Head of caudate nucleus (tissue), 42 donors: ENCODE results near the gene ILDR1.
"Not testable (repeated sequence)": the region's sequence is repeated elsewhere in the genome, so short reads cannot be mapped to it uniquely, and the experiment has no call there.

Source experiments
- DNase-seq, 42 donors: peaks; one replicate each; pipeline versions ENCODE4 v3.0.0 to v3.0.0-alpha.2; 2020 to 2021; ENCODE audit warnings: mixed read lengths in 7 of 42
- intact Hi-C: fragments of 100-400 bp; cut with DNase I; formaldehyde crosslinking; loops from one replicate; pipeline ENCODE4 v1.15.0; 2022

ILDR1 gene

DNA sequence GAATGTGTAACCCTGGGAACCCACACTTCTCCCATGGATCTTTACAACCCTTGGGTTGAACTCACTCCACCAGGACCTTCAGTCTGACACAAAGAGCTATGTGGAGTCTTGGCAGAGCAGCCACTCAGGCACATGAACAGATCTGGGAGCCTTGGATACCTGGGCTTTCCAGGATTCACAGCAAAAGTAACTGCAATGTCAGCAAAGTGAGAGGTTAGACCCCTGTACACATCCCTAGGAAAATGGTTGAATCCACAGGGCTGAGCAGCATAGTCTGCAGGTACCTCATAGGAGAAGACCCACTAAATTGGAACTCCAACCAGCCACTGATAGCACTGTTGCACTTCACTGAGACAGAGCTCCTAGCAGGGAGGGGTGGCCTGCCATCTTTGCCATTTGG lies 59.6 kb downstream of the ILDR1 start:
- no peak for DNase-seq
- intact Hi-C loops: no loop called here

DNA sequence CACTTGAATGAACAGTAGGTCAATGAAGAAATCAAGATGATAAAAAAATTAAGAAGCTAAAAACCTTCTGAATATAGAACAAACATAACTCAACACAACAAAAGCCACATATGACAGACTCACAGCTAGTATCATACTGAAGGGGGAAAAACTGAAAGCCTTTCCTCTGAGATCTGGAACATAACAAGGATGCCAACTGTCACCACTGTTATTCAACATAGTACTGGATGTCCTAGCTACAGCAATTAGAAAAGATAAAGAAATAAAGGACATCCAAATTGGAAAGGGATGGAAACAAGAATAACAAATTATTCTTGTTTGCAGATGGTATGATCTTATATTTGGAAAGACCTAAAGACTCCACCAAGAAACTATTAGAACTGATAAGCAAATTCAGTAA lies 60.8 kb downstream of the ILDR1 start:
- DNase-seq: no peak
- intact Hi-C loops: no loop called here

DNA sequence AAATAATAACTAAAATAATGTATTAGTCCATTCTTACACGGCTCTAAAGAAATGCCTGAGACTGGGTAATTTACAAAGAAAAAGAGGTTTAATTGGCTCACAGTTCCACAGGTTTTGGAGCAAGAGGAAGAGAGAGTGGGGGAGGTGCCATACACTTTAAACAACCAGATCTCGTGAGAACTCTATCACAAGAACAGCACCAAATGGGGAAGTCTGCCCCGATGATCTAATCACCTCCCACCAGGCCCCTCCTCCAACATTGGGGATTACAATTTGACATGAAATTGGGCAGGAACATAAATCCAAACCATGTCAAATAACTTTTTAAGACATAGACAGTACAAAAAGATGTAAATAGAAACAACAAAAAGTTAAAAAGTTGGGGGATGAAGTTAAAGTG lies 63.2 kb downstream of the ILDR1 start:
- intact Hi-C loops: no loop called here
- DNase-seq: no peak

DNA sequence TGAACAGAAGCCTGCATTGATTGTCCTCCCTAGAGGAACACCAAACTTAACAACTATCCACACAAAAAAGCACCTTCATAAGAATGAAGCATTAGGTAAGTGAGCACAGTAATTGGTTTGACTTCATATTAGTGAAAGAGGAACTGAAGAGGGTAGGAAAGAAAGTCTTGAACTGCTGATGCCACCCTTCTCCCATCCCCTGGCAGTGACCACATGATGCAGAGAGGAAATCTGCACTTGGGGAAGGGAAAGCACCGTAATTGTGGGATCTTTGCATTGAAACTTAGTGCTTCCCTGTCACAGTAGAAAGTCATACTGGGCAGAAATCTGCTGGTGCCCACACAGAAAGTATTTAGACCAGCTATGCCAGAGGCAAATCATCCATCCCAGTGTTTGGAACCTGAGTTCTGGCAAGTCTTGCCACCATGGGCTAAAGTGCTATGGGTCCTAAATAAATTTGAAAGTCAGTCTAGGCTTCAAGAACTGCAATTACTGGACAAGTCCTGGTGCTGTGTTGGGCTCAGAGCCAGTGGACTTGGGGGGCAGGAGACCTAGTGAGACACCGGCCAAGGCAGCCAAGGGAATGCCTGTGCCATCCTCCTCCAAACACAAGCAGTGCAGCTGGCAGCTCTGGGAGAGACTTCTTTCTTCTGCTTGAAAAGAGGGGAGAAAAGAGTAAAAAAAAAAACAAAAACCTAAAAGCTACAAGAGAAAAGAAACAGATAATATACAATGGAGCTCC lies 64.2 kb downstream of the ILDR1 start:
- intact Hi-C loops: no loop called here

DNA sequence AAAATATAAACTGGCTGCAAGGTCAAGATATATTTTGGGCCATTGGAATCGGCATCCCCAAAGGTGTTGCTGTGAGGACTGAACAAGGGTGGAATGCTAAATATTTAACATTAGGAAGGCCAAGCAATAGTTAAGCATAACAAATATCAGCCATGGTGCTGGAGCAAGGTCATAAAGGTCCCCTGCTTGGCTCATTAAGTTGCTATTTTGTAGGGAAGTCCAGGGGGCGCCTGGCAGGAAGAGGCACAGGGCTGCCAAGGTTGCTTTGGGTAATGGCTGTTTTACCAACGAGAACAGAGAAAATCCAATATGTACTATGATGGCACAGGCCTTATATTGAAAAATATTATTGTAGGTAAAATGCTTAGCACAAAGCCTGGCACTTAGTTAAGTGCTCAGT lies 65.7 kb downstream of the ILDR1 start:
- intact Hi-C loops: no loop called here
- DNase-seq: no peak

More for the DNA sequence above, 64.2 kb downstream of the ILDR1 start:
- peak in 18 of 42 donors; percentile 3 to 49 (median 18) for DNase-seq

DNA sequence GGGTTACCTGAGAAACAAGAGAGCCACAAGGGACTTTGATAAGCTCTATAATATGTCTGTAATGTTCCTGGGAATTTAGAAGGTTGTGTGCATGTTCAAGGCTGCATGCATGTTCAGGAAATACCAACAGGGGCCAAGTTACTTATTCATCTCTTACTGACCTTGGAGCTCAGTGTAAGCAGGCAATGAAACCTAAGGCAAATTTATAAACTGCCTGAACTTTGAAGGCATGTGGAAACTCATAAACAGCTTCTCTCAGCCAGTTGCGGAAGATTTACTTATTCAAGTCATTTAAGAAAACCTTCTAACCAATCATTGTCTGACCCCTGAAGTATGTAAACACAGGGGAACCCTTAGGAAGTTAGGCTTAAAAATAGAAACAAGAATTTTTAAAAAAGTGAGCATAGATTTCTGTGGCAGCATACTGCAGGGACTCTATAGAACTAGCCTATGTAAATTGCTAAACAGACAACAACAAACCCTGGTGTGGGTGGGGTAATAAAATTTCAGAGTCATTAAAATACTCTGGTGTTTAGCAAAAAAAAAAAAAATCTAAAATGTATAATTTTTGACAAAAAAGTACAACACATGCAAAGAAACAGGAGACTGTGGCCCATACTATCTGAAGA lies 70.6 kb downstream of the ILDR1 start:
- no peak for DNase-seq
- intact Hi-C loops: no loop called here

DNA sequence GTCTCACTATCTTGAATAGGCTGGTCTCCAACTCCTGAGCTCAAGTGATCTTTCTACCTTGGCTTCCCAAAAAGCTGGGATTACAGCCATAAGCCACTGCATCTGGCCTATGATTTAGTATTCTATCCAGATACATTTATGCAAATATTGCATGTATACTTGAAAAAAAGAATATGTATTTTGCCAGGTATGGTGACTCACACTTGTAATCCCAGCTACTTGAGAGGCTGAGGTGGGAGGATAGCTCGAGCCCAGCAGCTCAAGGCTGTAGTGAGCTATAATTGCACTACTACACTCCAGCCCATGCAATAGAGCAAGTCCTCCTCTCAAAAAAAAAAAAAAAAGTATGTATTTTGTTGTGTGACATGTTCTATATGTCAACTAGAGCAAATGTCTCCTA lies 73.4 kb downstream of the ILDR1 start:
- intact Hi-C loops: no loop called here
- DNase-seq: no peak

DNA sequence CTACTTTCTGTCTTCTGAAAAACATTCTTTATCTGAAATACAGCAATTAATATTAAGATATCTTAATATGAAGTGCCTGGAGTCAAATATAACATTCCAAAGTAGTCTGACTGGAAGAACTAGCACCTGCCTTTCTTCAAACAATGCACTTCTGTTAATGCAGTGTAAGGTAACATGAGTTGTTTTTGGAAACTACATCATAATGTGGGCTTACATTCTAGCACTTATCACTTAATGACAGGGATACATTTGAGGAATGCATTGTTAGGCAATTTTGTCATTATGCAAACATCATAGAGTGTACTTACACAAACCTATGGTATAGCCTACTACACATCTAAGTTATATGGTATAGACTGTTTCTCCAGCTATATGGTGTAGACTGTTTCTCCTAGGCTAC lies 78.6 kb downstream of the ILDR1 start:
- no peak for DNase-seq
- intact Hi-C loops: no loop called here

DNA sequence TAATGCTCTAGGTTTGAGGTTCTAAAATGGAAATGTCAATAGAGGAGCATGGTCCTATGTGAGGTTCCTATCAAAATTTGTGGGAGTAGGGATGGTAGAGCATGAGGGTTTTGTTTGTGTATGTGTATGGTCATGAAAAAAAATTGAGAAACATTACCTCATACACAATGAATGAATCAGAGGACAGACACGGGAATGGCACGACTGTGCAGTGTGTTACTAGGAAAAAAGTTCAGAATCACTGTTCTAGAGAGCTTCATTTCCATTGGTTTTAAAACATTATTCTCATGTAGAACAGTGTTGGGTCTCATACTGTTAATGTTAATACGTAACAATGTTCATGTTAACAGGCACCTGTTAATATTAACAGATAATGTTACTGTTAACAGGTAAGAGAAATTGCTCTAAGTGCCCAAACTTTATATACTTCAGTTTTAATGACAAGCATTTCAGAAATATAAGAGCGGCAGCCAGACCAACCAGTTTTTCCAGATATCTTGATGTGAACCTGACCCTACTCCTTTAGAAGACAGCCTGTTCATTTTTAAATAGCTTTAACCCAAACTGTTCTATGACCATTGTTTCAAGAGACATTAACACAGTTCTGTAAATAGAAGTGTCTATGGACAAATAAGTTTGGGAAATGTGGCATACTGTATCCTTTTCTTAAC lies 79.8 kb downstream of the ILDR1 start:
- intact Hi-C loops: no loop called here
- DNase-seq: no peak

DNA sequence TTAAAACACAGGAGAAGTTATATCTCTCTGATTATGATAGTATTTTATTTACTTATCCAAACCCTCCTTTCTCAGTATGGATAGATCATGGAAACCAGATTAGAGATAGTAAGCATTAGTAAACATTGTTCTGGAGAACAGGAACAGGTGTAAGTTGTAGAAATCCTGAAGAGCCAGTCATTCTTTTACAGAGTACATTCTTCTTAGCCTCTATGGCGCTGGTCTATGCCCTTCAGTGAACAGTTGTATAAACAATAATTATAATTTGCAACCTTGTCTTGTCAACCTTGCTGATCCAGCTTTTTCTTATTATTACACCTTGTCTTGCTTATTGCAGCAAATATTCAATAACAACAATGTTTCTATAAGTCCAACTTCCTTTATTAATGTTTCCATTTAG lies 80.5 kb downstream of the ILDR1 start:
- intact Hi-C loops: no loop called here
- DNase-seq: no peak

DNA sequence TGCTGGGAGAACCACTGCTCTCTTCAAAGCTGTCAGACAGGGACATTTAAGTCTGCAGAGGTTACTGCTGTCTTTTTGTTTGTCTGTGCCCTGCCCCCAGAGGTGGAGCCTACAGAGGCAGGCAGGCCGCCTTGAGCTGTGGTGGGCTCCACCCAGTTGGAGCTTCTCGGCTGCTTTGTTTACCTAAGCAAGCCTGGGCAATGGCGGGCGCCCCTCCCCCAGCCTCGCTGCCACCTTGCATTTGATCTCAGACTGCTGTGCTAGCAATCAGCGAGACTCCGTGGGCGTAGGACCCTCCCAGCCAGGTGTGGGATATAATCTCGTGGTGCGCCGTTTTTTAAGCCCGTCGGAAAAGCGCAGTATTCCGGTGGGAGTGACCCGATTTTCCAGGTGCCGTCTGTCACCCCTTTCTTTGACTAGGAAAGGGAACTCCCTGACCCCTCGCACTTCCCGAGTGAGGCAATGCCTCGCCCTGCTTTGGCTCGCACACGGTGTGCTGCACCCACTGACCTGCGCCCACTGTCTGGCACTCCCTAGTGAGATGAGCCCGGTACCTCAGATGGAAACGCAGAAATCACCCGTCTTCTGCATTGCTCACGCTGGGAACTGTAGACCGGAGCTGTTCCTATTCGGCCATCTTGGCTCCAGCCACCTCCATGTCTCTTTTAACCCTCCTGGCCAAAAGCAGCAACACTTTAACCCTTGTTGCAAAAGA lies 83.7 kb downstream of the ILDR1 start:
- DNase-seq, intact Hi-C loops: not testable (repeated sequence)
